Endodermal cell (in vitro differentiated cells): ENCODE results near the gene BACH2. TPM values are rescaled to one million over a fixed set of nuclear protein-coding genes. Genes with fewer than 3 reads are reported as not detected.
A peak's percentile ranks its signal among the peaks of the same experiment; 100 is the strongest.

Experiments used
- DNase-seq: peaks from one replicate; pipeline ENCODE4 v3.0.0-alpha.2; 2017
- H3K27ac ChIP-seq: 2 replicates; pipeline ENCODE4 v1.5.1; 2013; ENCODE audit warnings: mild to moderate bottlenecking, low read depth, low read length, moderate library complexity
- H3K27me3 ChIP-seq: 2 replicates; pipeline ENCODE4 v1.6.1; 2013; ENCODE audit warnings: mild to moderate bottlenecking, low read length, moderate library complexity; ENCODE audit not compliant: insufficient read depth, control insufficient read depth, poor library complexity, severe bottlenecking
- H3K36me3 ChIP-seq: 2 replicates; pipeline ENCODE4 v1.7.0; 2013; ENCODE audit warnings: mild to moderate bottlenecking, low read length, moderate library complexity; ENCODE audit not compliant: control insufficient read depth, insufficient read depth
- H3K4me1 ChIP-seq: one replicate; pipeline ENCODE4 v1.7.0; 2013; ENCODE audit warnings: low read length; ENCODE audit not compliant: control insufficient read depth, insufficient read depth
- H3K4me3 ChIP-seq: 2 replicates; pipeline ENCODE4 v1.5.1; 2013; ENCODE audit warnings: mild to moderate bottlenecking, low read length, moderate library complexity
- H3K9ac ChIP-seq: 2 replicates; pipeline ENCODE4 v1.6.1; 2013; ENCODE audit warnings: mild to moderate bottlenecking, low read length, moderate library complexity; ENCODE audit not compliant: poor library complexity, severe bottlenecking; ENCODE audit errors: extremely low read depth
- H3K9me3 ChIP-seq: 2 replicates; pipeline ENCODE4 v1.6.1; 2013; ENCODE audit warnings: mild to moderate bottlenecking, low read length, moderate library complexity; ENCODE audit not compliant: control insufficient read depth
- H3K27ac Mint-ChIP-seq: 2 replicates; pipeline ENCODE4 v1.8.0; 2020; ENCODE audit warnings: mixed read lengths
- H3K27me3 Mint-ChIP-seq: 2 replicates; pipeline ENCODE4 v1.8.0; 2021; ENCODE audit warnings: mild to moderate bottlenecking, mixed read lengths; ENCODE audit not compliant: insufficient read depth
- H3K36me3 Mint-ChIP-seq: 2 replicates; pipeline ENCODE4 v1.8.0; 2020; ENCODE audit warnings: low read depth, mixed read lengths
- H3K4me1 Mint-ChIP-seq: 2 replicates; pipeline ENCODE4 v1.8.0; 2020; ENCODE audit warnings: mixed read lengths
- H3K4me3 Mint-ChIP-seq: 2 replicates; pipeline ENCODE4 v1.8.0; 2020; ENCODE audit warnings: mild to moderate bottlenecking, moderate library complexity, mixed read lengths
- H3K9me3 Mint-ChIP-seq: 2 replicates; pipeline ENCODE4 v1.8.0; 2020; ENCODE audit warnings: mild to moderate bottlenecking, mixed read lengths
- whole genome bisulfite sequencing, 2 experiments: methylation state at CpG; one replicate each; pipeline versions ENCODE4 v1.1.5 to v1.1.7; 2013; ENCODE audit warnings: missing lambda C conversion rate in 2 of 2, mixed read lengths in 1 of 2; ENCODE audit not compliant: insufficient coverage in 1 of 2, insufficient read length in 1 of 2; 5-methylcytosine and 5-hydroxymethylcytosine counted together
- long read RNA-seq, 4 experiments: library from polyadenylated mRNA in 2 of 4; library from RNA in 1 of 4; library from capped mRNA in 1 of 4; stranded (forward) in 3 of 4; unstranded in 1 of 4; transcript quantifications; one replicate each; pipeline ENCODE4 v2.0.0, GENCODE V29; 2020 to 2021; ENCODE audit warnings: inconsistent platforms in 1 of 4
- polyA plus RNA-seq, 2 experiments: library from polyadenylated mRNA; stranded (reverse); fragments of 50-300 nt; gene quantifications; one replicate each; pipeline ENCODE4 v1.2.3, GENCODE V29; 2013
- total RNA-seq, 2 donors: library from RNA; stranded (reverse); fragmentation: NEBNext Ultra II Directional in 1 of 2; extraction: Animal tissue kit (Norgen Biotek cat#: 25700) in 1 of 2; gene quantifications; 2 replicates in 1 of 2; 3 replicates in 1 of 2; pipeline ENCODE4 v1.2.1, GENCODE V29; 2021
- TF ChIP-seq, protein P1 (sequence below): fragments of 200-600 bp; sonication (generic); conservative IDR thresholded peaks from 2 replicates; pipeline ENCODE4 v1.5.0; 2021; ENCODE audit warnings: antibody characterized with exemption, mild to moderate bottlenecking

BACH2 gene
- 10 to 100 TPM; 11.0 to 22.3 TPM for total RNA-seq
- 11.1 TPM for polyA plus RNA-seq (2013, experiment 1 of 2)
- 10.0 TPM for polyA plus RNA-seq (2013, experiment 2 of 2)
- long read RNA-seq, experiment 1, partial matches to known transcripts = 0 of 3 reads
- long read RNA-seq, experiment 1, other reads (novel, unspliced or antisense) = 3 of 3 reads
- long read RNA-seq, experiment 2, full-length matches to known transcripts = 6 of 17 reads
- long read RNA-seq, experiment 2, partial matches to known transcripts = 2 of 17 reads
- long read RNA-seq, experiment 2, other reads (novel, unspliced or antisense) = 9 of 17 reads
- long read RNA-seq, experiment 3, partial matches to known transcripts = 3 of 7 reads
- long read RNA-seq, experiment 3, other reads (novel, unspliced or antisense) = 2 of 7 reads
- long read RNA-seq, experiment 4 = 0 reads

DNA sequence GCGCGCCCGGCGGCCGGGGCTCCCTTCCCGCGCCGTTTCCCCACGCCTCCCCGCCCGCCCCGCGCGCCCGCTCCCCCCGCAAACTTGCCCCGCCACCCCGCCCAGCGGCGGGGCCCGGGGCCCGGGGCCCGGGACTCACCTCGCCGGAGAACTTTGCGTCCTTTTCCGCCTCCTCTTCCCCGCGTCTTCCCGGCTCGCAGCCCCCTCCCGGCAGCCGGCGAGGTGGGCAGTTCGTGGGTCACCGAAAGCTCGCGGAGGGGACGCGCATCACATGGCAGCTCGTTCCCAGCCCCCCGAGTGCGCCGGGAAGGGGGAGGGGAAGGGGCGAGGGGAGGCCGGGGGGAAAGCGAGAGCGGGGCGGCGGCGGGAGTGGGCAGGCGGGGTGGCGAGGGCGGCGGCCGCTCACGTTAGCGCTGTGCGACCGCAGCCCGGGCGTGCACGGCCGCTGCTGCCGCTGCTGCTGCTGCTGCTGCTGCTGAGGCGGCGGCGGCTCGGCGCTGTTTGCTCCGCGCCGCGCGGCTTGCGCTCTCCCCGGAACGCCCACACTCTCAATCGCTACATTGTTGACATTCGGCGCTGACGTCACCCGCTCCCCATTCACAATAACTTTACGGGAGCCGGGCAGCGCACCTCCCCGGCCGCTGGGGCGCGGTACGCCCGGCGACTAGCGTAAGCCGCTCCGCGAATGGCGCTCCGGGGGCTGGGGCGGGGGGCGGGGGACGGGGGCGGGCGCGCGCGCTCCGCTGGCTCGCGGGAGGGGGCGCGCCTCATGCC lies at the start of gene BACH2:
BACH2 (minus strand) TSS at position 503 of the 774 bp plus-strand sequence. CDS start 287,999 bp downstream, outside the sequence.
- Histone ChIP-seq H3K9ac (peak within 1 kb of the TSS; percentile 58), H3K27me3 (peaks cover 27% of the 10 kb centered on the region), H3K27ac (peak within 1 kb of the TSS; percentile 80), H3K36me3 (no peaks in the 10 kb centered on the region), H3K4me3 (peak within 1 kb of the TSS; percentile 85), H3K4me1 (peaks cover 11% of the 10 kb centered on the region), H3K9me3 (no peaks in the 10 kb centered on the region)
- TF ChIP-seq, protein P1, sequence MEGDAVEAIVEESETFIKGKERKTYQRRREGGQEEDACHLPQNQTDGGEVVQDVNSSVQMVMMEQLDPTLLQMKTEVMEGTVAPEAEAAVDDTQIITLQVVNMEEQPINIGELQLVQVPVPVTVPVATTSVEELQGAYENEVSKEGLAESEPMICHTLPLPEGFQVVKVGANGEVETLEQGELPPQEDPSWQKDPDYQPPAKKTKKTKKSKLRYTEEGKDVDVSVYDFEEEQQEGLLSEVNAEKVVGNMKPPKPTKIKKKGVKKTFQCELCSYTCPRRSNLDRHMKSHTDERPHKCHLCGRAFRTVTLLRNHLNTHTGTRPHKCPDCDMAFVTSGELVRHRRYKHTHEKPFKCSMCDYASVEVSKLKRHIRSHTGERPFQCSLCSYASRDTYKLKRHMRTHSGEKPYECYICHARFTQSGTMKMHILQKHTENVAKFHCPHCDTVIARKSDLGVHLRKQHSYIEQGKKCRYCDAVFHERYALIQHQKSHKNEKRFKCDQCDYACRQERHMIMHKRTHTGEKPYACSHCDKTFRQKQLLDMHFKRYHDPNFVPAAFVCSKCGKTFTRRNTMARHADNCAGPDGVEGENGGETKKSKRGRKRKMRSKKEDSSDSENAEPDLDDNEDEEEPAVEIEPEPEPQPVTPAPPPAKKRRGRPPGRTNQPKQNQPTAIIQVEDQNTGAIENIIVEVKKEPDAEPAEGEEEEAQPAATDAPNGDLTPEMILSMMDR = peak; percentile 49
- H3K4me1 Mint-ChIP-seq = peaks cover 43% of the 10 kb centered on the region
- H3K4me3 Mint-ChIP-seq = peak within 1 kb of the TSS; percentile 70
- peak within 1 kb of the TSS; percentile 76 for H3K27ac Mint-ChIP-seq
- peaks cover 40% of the 10 kb centered on the region for H3K27me3 Mint-ChIP-seq
- H3K36me3 Mint-ChIP-seq = no peaks in the 10 kb centered on the region
- peak; percentile 96 for DNase-seq
- WGBS, 2 experiments = 0% methylated on average over 16 to 112 of the region's 112 CpGs
- H3K9me3 Mint-ChIP-seq = no peaks in the 10 kb centered on the region

DNA sequence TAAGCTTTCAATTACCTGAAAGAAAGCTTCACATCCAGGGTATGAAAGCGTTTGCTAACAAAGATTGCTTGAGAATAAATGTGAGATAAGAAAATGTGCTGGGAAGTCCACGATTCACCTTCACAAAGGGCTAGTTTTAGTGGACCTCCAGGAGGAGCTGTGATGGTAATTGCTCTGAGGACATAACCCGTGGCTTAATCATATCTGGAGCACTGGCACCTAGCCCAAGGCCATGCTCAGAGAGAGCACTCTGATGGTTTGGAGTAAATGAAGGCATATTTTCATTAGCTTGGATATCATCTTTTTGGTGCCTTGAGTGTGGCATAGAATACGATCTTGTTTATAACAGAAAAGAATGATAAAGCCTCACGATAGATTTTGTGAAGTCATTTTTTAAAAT lies 46.9 kb upstream of the BACH2 start:
- no peak overlapping the region for H3K27ac ChIP-seq
- H3K36me3 Mint-ChIP-seq = no peaks in the 10 kb centered on the region
- H3K4me3 ChIP-seq = no peak overlapping the region
- peaks cover 18% of the 10 kb centered on the region for H3K27me3 Mint-ChIP-seq
- H3K4me1 ChIP-seq = no peaks in the 10 kb centered on the region
- no peaks in the 10 kb centered on the region for H3K27me3 ChIP-seq
- TF ChIP-seq, protein P1 = peak; percentile 21
- WGBS, 2 experiments = 85 to 94% methylated on average over 5 of the region's 5 CpGs
- H3K27ac Mint-ChIP-seq = no peak overlapping the region
- peaks cover 5% of the 10 kb centered on the region for H3K9me3 Mint-ChIP-seq
- H3K4me1 Mint-ChIP-seq = no peaks in the 10 kb centered on the region
- no peak overlapping the region for H3K9ac ChIP-seq
- H3K9me3 ChIP-seq = no peaks in the 10 kb centered on the region
- DNase-seq = no peak
- no peak overlapping the region for H3K4me3 Mint-ChIP-seq
- H3K36me3 ChIP-seq = no peaks in the 10 kb centered on the region

DNA sequence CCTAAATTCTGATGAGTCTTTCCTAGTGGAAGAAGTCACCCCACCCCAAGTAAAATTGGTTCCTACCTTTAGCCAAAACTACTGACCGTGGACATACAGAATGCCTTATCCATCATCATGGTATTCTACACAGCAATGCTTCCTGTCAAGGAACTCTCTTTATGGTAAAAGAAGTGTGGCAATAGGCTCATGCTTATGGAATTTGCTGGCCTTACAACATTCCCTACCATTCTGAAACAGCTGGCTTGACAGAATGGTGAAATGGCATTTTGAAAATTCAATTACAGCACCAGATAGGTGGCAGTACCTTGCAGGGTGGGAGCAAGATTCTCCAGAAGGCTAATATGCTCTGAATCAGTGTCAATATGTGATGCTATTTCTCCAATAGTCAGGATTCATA lies 41.8 kb upstream of the BACH2 start:
- Mint-ChIP-seq H3K27ac (no peak overlapping the region), H3K36me3 (peaks cover 4% of the 10 kb centered on the region), H3K4me3 (no peak overlapping the region), H3K4me1 (no peaks in the 10 kb centered on the region), H3K9me3 (peaks cover 19% of the 10 kb centered on the region), H3K27me3 (peaks cover 5% of the 10 kb centered on the region)
- TF ChIP-seq, protein P1 = no peak
- H3K4me3 ChIP-seq = no peak overlapping the region
- H3K36me3 ChIP-seq = no peaks in the 10 kb centered on the region
- no peak overlapping the region for H3K9ac ChIP-seq
- no peak for DNase-seq
- H3K27me3 ChIP-seq = no peaks in the 10 kb centered on the region
- H3K4me1 ChIP-seq = no peaks in the 10 kb centered on the region
- 100% methylated on average over 1 of the region's 1 CpG for whole genome bisulfite sequencing, 2 experiments
- peaks cover 12% of the 10 kb centered on the region for H3K9me3 ChIP-seq
- no peak overlapping the region for H3K27ac ChIP-seq
